Astrocyte (in vitro differentiated cells and primary cell): ENCODE results near the gene WWP2.

Source experiments
- EZH2 ChIP-seq: IDR thresholded peaks from 2 replicates; pipeline ENCODE4 v1.6.1; 2012; ENCODE audit warnings: mild to moderate bottlenecking, low read length, inconsistent platforms; ENCODE audit not compliant: insufficient read depth
- TF ChIP-seq, protein P1 (sequence below): IDR thresholded peaks from 2 replicates; pipeline ENCODE4 v1.5.1; 2011; ENCODE audit warnings: low read depth, mild to moderate bottlenecking, inconsistent platforms, low read length, moderate library complexity; ENCODE audit not compliant: insufficient read depth

DNA sequence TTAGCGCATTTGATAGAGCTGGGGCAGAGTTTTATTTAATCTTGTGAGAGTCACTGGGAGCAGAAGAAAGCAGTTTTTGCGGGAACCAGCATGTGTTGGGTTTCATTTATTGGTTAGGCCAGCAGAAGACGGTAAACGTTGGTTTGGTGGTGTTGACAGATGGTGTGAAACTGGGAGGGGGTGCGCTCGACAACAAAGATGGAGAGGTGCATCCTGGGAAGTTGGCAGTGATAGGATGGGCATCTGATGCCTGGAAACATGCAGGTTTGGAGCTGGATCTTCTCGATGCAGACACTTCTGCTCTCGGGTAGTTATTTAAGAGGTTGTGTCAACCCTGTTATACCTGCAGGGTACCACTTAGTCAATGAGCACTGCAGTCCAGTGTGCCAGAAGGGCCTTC, 164.1 kb downstream of the WWP2 start:
- TF ChIP-seq, protein P1, sequence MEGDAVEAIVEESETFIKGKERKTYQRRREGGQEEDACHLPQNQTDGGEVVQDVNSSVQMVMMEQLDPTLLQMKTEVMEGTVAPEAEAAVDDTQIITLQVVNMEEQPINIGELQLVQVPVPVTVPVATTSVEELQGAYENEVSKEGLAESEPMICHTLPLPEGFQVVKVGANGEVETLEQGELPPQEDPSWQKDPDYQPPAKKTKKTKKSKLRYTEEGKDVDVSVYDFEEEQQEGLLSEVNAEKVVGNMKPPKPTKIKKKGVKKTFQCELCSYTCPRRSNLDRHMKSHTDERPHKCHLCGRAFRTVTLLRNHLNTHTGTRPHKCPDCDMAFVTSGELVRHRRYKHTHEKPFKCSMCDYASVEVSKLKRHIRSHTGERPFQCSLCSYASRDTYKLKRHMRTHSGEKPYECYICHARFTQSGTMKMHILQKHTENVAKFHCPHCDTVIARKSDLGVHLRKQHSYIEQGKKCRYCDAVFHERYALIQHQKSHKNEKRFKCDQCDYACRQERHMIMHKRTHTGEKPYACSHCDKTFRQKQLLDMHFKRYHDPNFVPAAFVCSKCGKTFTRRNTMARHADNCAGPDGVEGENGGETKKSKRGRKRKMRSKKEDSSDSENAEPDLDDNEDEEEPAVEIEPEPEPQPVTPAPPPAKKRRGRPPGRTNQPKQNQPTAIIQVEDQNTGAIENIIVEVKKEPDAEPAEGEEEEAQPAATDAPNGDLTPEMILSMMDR = no peak
- TF ChIP-seq EZH2 = no peak
